ENCODE results near the gene MPPED1. TPM values are rescaled to one million over a fixed set of nuclear protein-coding genes. Genes with fewer than 3 reads are reported as not detected.

Gene MPPED1
- total and polyA plus RNA-seq, 8 donors = 0.19 to 1.5 (median 0.47) TPM; not detected in 4

DNA sequence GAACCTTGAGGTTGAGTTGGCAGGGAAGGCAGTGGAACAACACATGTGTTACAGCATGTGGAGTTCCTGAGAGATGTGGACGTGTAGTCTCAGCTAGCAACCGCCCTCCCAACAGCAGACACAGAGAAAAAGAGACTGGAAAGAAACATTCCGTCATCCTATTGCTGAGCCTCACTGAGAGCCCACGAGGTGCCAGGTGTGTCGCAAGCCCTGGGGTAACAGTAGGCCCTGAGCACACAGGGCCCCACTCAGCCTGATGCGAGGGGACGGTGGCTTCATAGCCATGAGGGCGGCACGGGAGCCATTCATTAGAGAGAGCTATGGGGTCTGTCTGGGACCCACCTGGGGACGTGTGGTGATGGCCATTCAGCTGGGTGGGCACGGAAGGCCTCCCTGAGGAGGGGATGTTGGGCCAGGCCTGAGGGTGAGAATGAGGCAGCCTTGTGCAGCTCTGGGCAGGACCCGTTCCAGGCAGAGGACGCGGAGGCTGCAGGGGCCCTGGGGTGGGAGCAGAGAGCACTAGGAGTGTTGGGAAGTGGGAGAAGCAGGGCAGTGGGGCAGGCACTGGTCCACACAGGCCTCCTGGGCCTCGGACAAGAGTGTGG, 26.2 kb downstream of the MPPED1 start:
- Histone ChIP-seq H3K4me1 (peaks cover 6 to 19% (median 12%) of the 10 kb centered on the region in 4 donors), H3K4me3 (no peak overlapping the region), H3K27ac (no peak overlapping the region), H3K27me3 (peaks cover 0 to 48% (median 0%) of the 10 kb centered on the region in 3 donors), H3K36me3 (no peaks in the 10 kb centered on the region), H3K9me3 (no peaks in the 10 kb centered on the region)
- 85 to 91% (median 90%) methylated on average over 13 to 15 of the region's 15 CpGs for WGBS, 5 donors
- intact Hi-C loops (cut with DNase I; ENCODE audit: low total_unique reads) = no loop called here
- DNase-seq = no peak
- TF ChIP-seq POLR2AphosphoS5 (IDR thresholded peaks at IDR 0.05) (no peak), POLR2A (IDR thresholded peaks at IDR 0.05) (no peak), CTCF (IDR thresholded peaks at IDR 0.05) (no peak), EP300 (IDR thresholded peaks at IDR 0.05) (no peak)

DNA sequence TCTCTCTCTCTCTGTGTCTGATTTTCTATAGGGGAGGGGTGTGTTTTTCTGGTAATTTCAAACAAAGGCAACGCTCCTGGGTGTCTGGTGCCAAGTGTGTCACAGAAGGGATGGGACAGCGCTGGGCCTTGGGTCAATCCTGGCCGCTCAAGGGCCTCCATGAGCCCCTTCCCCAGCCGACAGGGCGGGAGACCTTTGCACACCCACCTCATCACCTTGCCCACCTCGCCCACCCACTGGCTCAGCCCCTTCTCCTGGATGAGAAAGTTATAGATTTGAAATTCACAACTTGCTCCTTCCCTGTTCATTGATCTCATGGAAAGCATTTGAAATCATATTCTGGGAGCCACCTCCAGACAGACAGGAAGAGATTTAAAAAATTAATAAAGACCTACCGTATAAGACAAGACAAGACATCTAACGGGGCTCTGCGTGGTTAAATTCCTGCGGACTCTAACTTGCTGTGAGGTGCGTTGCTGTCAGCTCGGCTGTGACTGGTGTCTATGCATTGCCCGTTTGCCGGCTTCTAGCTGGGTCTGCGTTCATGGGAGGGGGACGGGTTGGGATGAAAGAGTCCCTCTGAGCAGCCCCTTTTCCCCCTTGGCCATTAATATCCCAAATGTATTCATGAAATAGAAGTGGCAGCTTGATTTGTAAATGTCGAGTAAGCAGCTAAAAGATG, 27.0 kb downstream of the MPPED1 start:
- no peak overlapping the region for H3K4me3 ChIP-seq
- peaks cover 0 to 43% (median 0%) of the 10 kb centered on the region in 3 donors for H3K27me3 ChIP-seq
- no peak overlapping the region for H3K27ac ChIP-seq
- intact Hi-C loops (cut with DNase I; ENCODE audit: low total_unique reads) = no loop called here
- 80 to 87% (median 85%) methylated on average over 17 of the region's 17 CpGs for WGBS, 5 donors
- TF ChIP-seq CTCF (IDR thresholded peaks at IDR 0.05) = no peak
- no peak for TF ChIP-seq EP300 (IDR thresholded peaks at IDR 0.05)
- no peak for TF ChIP-seq POLR2AphosphoS5 (IDR thresholded peaks at IDR 0.05)
- TF ChIP-seq POLR2A (IDR thresholded peaks at IDR 0.05) = no peak
- no peak for DNase-seq
- H3K9me3 ChIP-seq = no peaks in the 10 kb centered on the region
- H3K36me3 ChIP-seq = no peaks in the 10 kb centered on the region
- peaks cover 6 to 19% (median 12%) of the 10 kb centered on the region in 4 donors for H3K4me1 ChIP-seq

- Histone ChIP-seq H3K36me3 (no peaks in the 10 kb centered on the region), H3K4me1 (peaks cover 6 to 19% (median 12%) of the 10 kb centered on the region in 4 donors), H3K27ac (no peak overlapping the region), H3K4me3 (no peak overlapping the region), H3K27me3 (peaks cover 0 to 38% (median 0%) of the 10 kb centered on the region in 3 donors), H3K9me3 (no peaks in the 10 kb centered on the region)
- intact Hi-C loops (cut with DNase I; ENCODE audit: low total_unique reads) = no loop called here
- no peak for TF ChIP-seq POLR2AphosphoS5 (IDR thresholded peaks at IDR 0.05)
- TF ChIP-seq POLR2A (IDR thresholded peaks at IDR 0.05) = no peak
- TF ChIP-seq CTCF (IDR thresholded peaks at IDR 0.05) = no peak
- TF ChIP-seq EP300 (IDR thresholded peaks at IDR 0.05) = no peak
- WGBS, 5 donors = 74 to 86% (median 80%) methylated on average over 12 to 18 of the region's 18 CpGs
- no peak for DNase-seq
These were observed 27.7 kb downstream of the MPPED1 start for GRCh38 chr22:43439368-43440103.

DNA sequence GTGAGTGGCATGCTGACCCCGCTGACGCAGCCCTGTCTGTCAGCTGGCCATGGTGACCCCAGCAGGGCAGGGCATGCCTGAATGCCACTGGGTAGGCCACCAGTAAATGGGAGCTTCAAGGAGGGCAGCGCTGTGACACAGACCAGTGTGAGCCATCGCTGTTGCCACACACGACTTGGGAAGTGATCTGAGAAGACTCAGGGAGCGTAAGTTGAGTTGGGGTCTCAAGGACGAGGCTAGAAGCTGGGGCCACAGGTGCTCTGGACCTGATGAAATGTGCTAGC, 28.2 kb downstream of the MPPED1 start:
- no peak overlapping the region for H3K27ac ChIP-seq
- intact Hi-C loops (cut with DNase I; ENCODE audit: low total_unique reads) = no loop called here
- no peaks in the 10 kb centered on the region for H3K36me3 ChIP-seq
- DNase-seq = no peak
- WGBS, 5 donors = 82 to 93% (median 92%) methylated on average over 6 to 7 of the region's 7 CpGs
- H3K4me3 ChIP-seq = no peak overlapping the region
- no peaks in the 10 kb centered on the region for H3K9me3 ChIP-seq
- TF ChIP-seq CTCF (IDR thresholded peaks at IDR 0.05) (no peak), EP300 (IDR thresholded peaks at IDR 0.05) (no peak), POLR2A (IDR thresholded peaks at IDR 0.05) (no peak), POLR2AphosphoS5 (IDR thresholded peaks at IDR 0.05) (no peak)
- H3K27me3 ChIP-seq = peaks cover 0 to 33% (median 0%) of the 10 kb centered on the region in 3 donors
- H3K4me1 ChIP-seq = peaks cover 6 to 19% (median 12%) of the 10 kb centered on the region in 4 donors
